ENCODE measurements around the gene HLF.

HLF gene

DNA sequence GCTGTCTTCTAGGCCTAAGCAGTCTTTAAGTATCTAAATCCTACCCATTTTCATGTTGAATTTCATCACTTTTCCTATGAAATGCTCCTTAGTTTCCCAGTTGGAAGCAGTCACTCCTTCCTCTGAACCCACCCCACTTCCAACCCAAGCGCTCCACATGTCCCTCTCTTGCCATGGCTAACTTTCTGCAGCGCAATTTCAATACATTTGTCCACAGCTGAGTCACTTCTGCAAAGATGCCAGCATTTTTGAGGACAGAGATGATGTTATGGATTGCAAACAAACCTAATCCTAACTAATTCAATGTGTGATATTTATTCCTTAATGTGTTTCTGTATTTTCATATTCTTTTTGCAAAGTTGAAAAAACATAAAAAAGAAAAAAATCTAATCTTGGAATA is 71.7 kb downstream of the HLF start:
- no peak for DNase-seq (ENCODE audit: low read depth)
- TF ChIP-seq, protein P1, sequence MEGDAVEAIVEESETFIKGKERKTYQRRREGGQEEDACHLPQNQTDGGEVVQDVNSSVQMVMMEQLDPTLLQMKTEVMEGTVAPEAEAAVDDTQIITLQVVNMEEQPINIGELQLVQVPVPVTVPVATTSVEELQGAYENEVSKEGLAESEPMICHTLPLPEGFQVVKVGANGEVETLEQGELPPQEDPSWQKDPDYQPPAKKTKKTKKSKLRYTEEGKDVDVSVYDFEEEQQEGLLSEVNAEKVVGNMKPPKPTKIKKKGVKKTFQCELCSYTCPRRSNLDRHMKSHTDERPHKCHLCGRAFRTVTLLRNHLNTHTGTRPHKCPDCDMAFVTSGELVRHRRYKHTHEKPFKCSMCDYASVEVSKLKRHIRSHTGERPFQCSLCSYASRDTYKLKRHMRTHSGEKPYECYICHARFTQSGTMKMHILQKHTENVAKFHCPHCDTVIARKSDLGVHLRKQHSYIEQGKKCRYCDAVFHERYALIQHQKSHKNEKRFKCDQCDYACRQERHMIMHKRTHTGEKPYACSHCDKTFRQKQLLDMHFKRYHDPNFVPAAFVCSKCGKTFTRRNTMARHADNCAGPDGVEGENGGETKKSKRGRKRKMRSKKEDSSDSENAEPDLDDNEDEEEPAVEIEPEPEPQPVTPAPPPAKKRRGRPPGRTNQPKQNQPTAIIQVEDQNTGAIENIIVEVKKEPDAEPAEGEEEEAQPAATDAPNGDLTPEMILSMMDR (IDR thresholded peaks at IDR 0.05; ENCODE audit: insufficient read depth, low read depth, low read length, missing control alignments): no peak
- no peak overlapping the region for H3K4me3 ChIP-seq (ENCODE audit: low read length)

DNA sequence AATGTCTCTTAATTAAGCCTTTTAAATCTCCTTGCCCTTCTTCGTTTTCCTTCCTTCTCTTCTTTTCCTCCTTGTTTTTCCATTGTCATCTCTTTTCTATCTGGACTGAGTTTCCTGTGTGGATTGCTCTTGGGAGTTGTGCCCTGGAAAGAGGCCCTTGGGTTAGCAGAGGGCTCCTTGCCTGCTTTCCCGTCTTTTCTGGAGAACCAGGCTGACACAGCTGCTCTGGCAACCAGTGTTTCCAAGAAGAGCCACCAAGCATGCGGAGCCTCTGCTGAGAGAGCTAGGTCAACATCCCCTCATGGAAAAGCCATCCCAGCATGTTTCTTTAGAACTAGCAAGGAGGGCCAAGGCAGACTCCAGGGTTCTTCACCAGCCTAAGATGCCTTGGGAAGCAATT is 75.4 kb downstream of the HLF start:
- TF ChIP-seq, protein P1 (IDR thresholded peaks at IDR 0.05; ENCODE audit: insufficient read depth, low read depth, low read length, missing control alignments): no peak
- no peak overlapping the region for H3K4me3 ChIP-seq (ENCODE audit: low read length)
- no peak for DNase-seq (ENCODE audit: low read depth)

DNA sequence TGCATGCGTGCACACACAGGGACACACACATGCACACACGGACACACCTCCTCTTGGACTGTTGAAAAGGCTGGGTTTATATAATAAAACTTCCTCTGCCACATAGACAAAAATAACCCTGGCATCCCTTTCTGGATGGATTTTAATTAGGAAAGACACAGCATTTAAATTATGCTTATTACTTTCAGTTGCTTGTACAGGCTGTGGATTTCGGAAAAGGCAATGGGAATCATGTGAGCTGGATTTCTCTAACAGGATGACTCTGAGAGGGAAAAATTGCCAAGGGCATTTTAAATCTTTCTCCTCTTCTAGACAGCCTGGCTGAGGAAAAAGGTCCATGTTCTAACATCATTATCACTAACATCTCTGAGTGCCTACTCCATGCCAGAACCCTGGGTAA is 75.9 kb downstream of the HLF start:
- no peak overlapping the region for H3K4me3 ChIP-seq (ENCODE audit: low read length)
- TF ChIP-seq, protein P1 (IDR thresholded peaks at IDR 0.05; ENCODE audit: insufficient read depth, low read depth, low read length, missing control alignments): no peak
- DNase-seq (ENCODE audit: low read depth): no peak

DNA sequence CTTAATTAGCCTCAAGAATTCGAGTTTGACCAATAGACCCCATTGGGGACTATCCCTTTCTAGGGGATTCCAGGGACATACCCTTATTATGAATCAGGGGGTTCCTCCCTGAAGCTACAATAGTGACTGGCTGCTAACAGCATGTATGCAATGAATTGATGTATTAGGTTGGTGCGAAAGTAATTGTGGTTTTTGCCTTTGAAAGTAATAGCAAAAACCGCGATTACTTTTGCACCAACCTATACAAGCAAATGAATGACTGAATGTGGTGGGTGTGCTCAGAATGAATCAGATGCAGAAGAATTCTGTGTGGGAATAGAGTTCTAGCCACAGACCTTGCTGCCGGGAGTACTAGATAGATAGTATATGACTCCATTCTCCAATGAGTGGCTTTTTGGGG is 76.7 kb downstream of the HLF start:
- DNase-seq (ENCODE audit: low read depth): peak; percentile 11

DNA sequence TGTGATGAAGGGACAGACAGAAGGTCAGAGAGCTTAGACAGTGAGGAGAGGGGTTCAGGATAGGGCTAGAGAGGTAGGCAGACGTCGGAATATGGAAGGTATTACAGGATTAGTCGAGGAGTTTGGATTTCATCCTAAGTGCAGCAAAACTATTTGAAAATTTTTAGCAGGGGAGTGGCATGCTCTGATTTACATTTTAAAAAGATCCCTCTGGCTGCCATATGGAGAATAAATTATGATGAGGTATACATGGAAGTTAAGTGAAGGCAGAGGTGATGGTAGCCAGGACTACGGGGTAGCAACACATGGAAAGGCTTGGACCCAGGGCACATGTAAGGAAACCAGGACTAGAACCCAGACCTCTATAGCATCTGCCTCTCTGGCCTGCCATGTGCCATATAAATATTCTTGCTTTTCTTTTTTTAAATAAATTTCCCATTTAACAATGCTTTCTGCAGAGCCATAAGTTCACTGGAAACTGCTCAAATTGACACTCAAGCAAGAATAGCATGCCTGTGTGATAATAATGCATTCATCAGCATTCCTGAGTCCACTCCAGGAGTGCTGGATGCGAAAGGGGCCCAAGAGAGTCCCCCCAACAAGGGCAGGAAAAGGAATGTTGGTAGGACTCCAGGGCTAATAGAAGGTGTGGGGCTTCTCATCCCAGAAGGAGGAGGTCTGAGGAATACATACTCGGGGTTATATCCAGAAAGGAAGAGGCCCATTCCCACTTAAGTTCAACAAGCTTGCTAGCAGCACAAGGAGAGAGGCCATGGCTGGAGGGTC is 78.2 kb downstream of the HLF start:
- TF ChIP-seq, protein P1 (IDR thresholded peaks at IDR 0.05; ENCODE audit: insufficient read depth, low read depth, low read length, missing control alignments): no peak
- DNase-seq (ENCODE audit: low read depth): no peak
- H3K4me3 ChIP-seq (ENCODE audit: low read length): no peak overlapping the region

More for the DNA sequence above, 76.7 kb downstream of the HLF start:
- TF ChIP-seq, protein P1 (IDR thresholded peaks at IDR 0.05; ENCODE audit: insufficient read depth, low read depth, low read length, missing control alignments): no peak
- H3K4me3 ChIP-seq (ENCODE audit: low read length): no peak overlapping the region

DNA sequence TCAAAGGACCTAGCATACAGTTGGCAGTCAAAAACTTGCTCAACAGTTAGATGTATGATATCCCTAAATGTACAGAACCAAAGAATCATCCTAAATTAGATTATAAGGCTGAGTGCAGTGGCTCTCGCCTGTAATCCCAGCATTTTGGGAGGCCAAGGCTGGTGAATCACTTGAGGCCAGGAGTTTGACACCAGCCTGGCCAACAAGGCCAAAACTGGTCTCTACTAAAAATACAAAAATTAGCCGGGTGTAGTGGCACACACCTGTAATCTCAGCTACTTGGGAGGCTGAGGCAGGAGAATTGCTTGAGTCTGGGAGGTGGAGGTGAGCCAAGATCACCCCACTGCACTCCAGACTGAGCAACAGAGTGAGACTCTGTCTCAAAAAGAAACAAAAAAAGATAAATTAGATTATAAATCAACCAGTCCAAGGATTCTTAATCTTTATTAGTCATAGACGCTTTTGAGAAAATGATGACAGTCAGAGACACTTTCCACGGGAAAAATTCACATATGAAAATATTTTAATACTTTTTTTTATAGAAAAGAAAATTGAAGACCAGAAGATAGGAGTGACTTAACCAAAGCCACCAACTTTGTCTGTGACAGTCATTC is 79.2 kb downstream of the HLF start:
- DNase-seq (ENCODE audit: low read depth): no peak
- TF ChIP-seq, protein P1 (IDR thresholded peaks at IDR 0.05; ENCODE audit: insufficient read depth, low read depth, low read length, missing control alignments): no peak
- H3K4me3 ChIP-seq (ENCODE audit: low read length): no peak overlapping the region
